ENCODE data around the gene SEMA3C.
"Not testable (repeated sequence)": the region's sequence is repeated elsewhere in the genome, so short reads cannot be mapped to it uniquely, and the experiment has no call there.

SEMA3C gene

GRCh38 chr7:80926955-80927354, 8.1 kb upstream of the SEMA3C start:
- not testable (repeated sequence) for DNase-seq (ENCODE audit: low read depth in 2 of 2)

- DNase-seq (ENCODE audit: low read depth in 2 of 2) = no peak
Measured at GRCh38 chr7:80924090-80924489, 5.2 kb upstream of the SEMA3C start.

GRCh38 chr7:80923211-80923612, 4.4 kb upstream of the SEMA3C start:
- DNase-seq (ENCODE audit: low read depth in 2 of 2) = no peak

- DNase-seq (ENCODE audit: low read depth in 2 of 2) = no peak
Measured at GRCh38 chr7:80922253-80923049, 3.6 kb upstream of the SEMA3C start.

GRCh38 chr7:80921130-80921529, 2.3 kb upstream of the SEMA3C start:
- no peak for DNase-seq (ENCODE audit: low read depth in 2 of 2)

GRCh38 chr7:80918399-80918798, 452 bp downstream of the SEMA3C start:
- DNase-seq (ENCODE audit: low read depth in 2 of 2) = no peak

- no peak for DNase-seq (ENCODE audit: low read depth in 2 of 2)
Measured at GRCh38 chr7:80916770-80917741, 1.8 kb downstream of the SEMA3C start.

- DNase-seq (ENCODE audit: low read depth in 2 of 2) = no peak
Measured at GRCh38 chr7:80910228-80910627, 8.6 kb downstream of the SEMA3C start.

- no peak for DNase-seq (ENCODE audit: low read depth in 2 of 2)
Measured at GRCh38 chr7:80908360-80908797, 10.5 kb downstream of the SEMA3C start.

- DNase-seq (ENCODE audit: low read depth in 2 of 2) = no peak
Measured at GRCh38 chr7:80907612-80908011, 11.2 kb downstream of the SEMA3C start.

GRCh38 chr7:80907141-80907601, 11.7 kb downstream of the SEMA3C start:
- DNase-seq (ENCODE audit: low read depth in 2 of 2) = no peak

GRCh38 chr7:80905334-80905733, 13.5 kb downstream of the SEMA3C start:
- DNase-seq (ENCODE audit: low read depth in 2 of 2) = no peak

GRCh38 chr7:80902716-80903308, 16.0 kb downstream of the SEMA3C start:
- DNase-seq (ENCODE audit: low read depth in 2 of 2) = no peak

GRCh38 chr7:80902019-80902418, 16.8 kb downstream of the SEMA3C start:
- no peak for DNase-seq (ENCODE audit: low read depth in 2 of 2)

GRCh38 chr7:80900583-80901576, 18.0 kb downstream of the SEMA3C start:
- DNase-seq (ENCODE audit: low read depth in 2 of 2) = no peak

GRCh38 chr7:80896906-80897598, 21.8 kb downstream of the SEMA3C start:
- DNase-seq (ENCODE audit: low read depth in 2 of 2) = no peak

GRCh38 chr7:80895056-80895455, 23.8 kb downstream of the SEMA3C start:
- DNase-seq (ENCODE audit: low read depth in 2 of 2) = no peak

GRCh38 chr7:80891259-80891544, 27.6 kb downstream of the SEMA3C start:
- DNase-seq (ENCODE audit: low read depth in 2 of 2) = no peak

GRCh38 chr7:80890426-80891258, 28.2 kb downstream of the SEMA3C start:
- DNase-seq (ENCODE audit: low read depth in 2 of 2) = no peak

- DNase-seq (ENCODE audit: low read depth in 2 of 2) = no peak
Measured at GRCh38 chr7:80889525-80889924, 29.3 kb downstream of the SEMA3C start.
